ENCODE data around the gene ST8SIA5. TPM values are rescaled to one million over a fixed set of nuclear protein-coding genes. Genes with fewer than 3 reads are reported as not detected.

The ST8SIA5 gene
- polyA plus RNA-seq, 1 experiment, result not detected

DNA sequence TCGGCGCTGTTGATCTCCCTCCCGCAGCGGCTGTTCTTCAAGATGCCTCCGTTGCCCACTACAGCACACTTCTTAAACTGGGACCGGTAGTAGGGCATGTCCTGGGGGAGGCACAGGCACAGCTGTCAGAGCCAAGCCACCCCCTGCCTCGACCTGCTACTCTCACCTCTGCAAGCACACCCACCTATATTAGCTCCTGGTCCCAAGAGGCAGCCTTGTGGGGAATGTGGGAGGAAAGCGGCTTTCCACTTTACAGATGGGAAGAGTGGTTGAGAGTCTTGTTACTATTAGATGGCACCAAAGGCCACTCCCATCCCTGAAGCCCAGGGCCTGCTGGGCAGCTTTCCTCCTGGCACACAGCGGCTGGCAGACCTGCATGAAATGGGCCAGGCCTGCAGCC lies 70.7 kb downstream of the ST8SIA5 start:
- ChIA-PET POLR2A (no interaction called here), CTCF (interaction anchor here (1.1 kb wide), 1 partner anchor 9 kb away, joined by 3 read pairs; no protein-coding TSS in a partner anchor)
- Histone ChIP-seq H3K36me3 (ENCODE audit: control insufficient read depth, insufficient read depth, low read length) (no peaks in the 10 kb centered on the region), H3K27me3 (ENCODE audit: control insufficient read depth, insufficient read depth, low read length) (0 out of 2 replicates have a peak, but pooled peaks cover 2% of the 10 kb centered on the region), H3K4me3 (ENCODE audit: low read depth, low read length) (no peak overlapping the region)
- TF ChIP-seq, protein P1, sequence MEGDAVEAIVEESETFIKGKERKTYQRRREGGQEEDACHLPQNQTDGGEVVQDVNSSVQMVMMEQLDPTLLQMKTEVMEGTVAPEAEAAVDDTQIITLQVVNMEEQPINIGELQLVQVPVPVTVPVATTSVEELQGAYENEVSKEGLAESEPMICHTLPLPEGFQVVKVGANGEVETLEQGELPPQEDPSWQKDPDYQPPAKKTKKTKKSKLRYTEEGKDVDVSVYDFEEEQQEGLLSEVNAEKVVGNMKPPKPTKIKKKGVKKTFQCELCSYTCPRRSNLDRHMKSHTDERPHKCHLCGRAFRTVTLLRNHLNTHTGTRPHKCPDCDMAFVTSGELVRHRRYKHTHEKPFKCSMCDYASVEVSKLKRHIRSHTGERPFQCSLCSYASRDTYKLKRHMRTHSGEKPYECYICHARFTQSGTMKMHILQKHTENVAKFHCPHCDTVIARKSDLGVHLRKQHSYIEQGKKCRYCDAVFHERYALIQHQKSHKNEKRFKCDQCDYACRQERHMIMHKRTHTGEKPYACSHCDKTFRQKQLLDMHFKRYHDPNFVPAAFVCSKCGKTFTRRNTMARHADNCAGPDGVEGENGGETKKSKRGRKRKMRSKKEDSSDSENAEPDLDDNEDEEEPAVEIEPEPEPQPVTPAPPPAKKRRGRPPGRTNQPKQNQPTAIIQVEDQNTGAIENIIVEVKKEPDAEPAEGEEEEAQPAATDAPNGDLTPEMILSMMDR (IDR thresholded peaks at IDR 0.05; ENCODE audit: insufficient read depth, low read depth, low read length), result no peak
- DNase-seq (ENCODE audit: low read depth), result no peak

DNA sequence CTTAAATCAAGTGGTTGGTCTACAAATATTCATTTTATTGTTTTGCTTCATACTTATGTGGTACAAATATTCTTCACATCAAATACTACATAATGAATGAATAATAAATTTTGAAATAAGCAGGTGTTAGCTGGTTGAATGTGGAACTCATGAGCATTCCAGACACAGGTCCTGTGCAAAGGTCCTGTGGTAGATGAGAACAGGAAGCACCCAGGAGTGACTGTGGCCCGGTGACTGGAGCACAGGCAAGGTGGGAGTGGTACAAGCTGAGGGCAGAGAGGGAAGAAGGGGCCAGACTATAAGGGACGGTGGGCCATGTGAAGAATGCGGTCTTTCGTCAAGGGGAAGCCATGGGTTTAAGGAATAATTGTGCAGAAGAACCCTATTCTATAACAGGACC lies 73.6 kb downstream of the ST8SIA5 start:
- POLR2A ChIA-PET, result no interaction called here
- CTCF ChIA-PET, result interaction anchor here (1.2 kb wide), 1 partner anchor 16 kb away, joined by 3 read pairs; no protein-coding TSS in a partner anchor
- H3K4me3 ChIP-seq (ENCODE audit: low read depth, low read length), result no peak overlapping the region
- H3K36me3 ChIP-seq (ENCODE audit: control insufficient read depth, insufficient read depth, low read length), result no peaks in the 10 kb centered on the region
- peaks cover 2% of the 10 kb centered on the region; the same call in 1 of the 2 replicates for H3K27me3 ChIP-seq (ENCODE audit: control insufficient read depth, insufficient read depth, low read length)
- DNase-seq (ENCODE audit: low read depth), result no peak
- TF ChIP-seq, protein P1 (IDR thresholded peaks at IDR 0.05; ENCODE audit: insufficient read depth, low read depth, low read length), result no peak

DNA sequence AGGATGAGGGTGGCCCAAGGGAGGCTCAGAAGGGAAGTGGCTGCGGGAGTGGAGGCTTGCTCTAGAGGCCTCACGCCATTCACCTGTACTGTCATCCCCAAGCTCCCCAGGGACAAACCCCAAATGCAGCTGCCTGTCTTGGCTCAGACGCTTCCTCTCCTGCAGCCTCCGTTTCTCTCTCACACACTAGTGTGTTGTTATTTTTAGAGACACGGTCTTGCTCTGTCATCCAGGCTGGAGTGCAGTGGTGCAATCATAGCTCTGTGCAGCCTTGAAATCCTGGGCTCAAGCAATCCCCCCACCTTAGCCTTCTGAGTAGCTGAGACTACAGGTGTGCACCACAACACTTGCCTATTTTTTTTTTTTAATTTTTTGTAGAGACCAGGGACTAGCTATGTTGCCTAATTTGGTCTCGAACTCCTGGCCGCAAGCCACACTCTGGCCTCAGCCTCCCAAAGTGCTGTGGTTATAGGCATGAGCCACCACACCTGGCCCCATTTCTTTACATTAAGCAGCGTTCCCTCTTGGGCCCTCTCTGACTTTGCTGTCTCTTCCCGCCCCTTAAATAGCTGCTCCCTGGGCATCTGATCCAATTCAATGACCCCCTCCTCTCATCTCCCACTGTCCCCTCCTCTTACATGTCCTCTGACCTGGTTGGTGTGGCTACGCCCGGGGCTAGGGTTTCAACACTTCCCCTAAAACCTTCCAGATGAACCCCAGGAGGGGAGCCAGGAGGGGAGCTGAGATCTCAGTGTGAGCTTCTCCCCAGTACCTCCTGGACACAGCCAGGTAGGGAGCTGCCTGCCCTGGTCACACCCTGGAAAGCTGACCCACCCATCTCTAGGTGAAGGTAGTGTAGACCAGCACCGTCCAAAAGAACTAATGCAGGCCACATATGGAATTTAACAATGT lies 75.8 kb downstream of the ST8SIA5 start:
- H3K27me3 ChIP-seq (ENCODE audit: control insufficient read depth, insufficient read depth, low read length), result peaks cover 2% of the 10 kb centered on the region; the same call in 1 of the 2 replicates
- no peaks in the 10 kb centered on the region for H3K36me3 ChIP-seq (ENCODE audit: control insufficient read depth, insufficient read depth, low read length)
- ChIA-PET POLR2A (no interaction called here), CTCF (interaction anchor here (0.9 kb wide), 1 partner anchor 23 kb away, joined by 5 read pairs; no protein-coding TSS in a partner anchor)
- DNase-seq (ENCODE audit: low read depth), result no peak
- no peak overlapping the region for H3K4me3 ChIP-seq (ENCODE audit: low read depth, low read length)
- TF ChIP-seq, protein P1 (IDR thresholded peaks at IDR 0.05; ENCODE audit: insufficient read depth, low read depth, low read length), result no peak

DNA sequence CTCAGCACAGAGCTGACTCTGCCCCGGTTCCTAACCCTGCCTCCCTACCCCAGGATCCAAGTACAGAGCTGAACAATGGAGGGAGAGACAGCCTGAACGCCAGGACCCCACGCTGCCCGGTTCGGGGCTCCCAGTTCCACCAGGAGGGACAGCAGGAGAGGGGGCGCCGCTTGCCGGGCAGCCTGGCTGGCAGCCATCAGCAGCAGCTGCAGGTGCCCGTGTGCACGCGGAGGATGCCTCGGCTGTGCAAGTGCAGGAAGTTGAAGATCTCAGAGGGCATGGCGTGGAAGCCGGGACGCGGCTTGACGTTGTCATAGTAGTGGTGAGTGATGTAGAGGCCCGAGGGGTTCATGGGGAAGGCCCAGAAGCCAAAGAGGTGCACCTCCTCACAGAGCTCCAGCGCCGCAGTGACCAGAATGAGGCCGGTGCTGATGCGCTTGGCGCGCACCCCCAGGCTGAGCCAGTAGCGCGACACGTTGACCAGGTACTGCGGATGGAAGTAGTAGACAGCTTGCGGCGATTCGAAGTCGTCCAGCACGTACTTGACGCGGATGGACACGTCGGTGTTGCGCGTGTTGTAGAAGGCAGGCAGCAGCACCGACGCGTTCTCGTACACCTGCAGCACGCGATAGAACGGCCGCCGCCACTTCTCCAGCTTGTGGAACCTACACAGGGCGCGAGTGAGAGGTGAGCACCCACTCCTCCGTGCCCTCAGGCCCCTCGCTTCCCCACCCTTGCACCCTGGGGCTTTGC lies 76.8 kb downstream of the ST8SIA5 start:
- Histone ChIP-seq H3K36me3 (ENCODE audit: control insufficient read depth, insufficient read depth, low read length) (no peaks in the 10 kb centered on the region), H3K4me3 (ENCODE audit: low read depth, low read length) (no peak overlapping the region), H3K27me3 (ENCODE audit: control insufficient read depth, insufficient read depth, low read length) (no peaks in the 10 kb centered on the region; the same call in 1 of the 2 replicates)
- POLR2A ChIA-PET, result no interaction called here
- CTCF ChIA-PET, result no interaction called here
- TF ChIP-seq, protein P1 (IDR thresholded peaks at IDR 0.05; ENCODE audit: insufficient read depth, low read depth, low read length), result no peak
- no peak for DNase-seq (ENCODE audit: low read depth)
